Measurements from ENCODE around the gene BACH2. TPM values are rescaled to one million over a fixed set of nuclear protein-coding genes. Genes with fewer than 3 reads are reported as not detected.
"Not testable (repeated sequence)": the region's sequence is repeated elsewhere in the genome, so short reads cannot be mapped to it uniquely, and the experiment has no call there.

The BACH2 gene
- total RNA-seq, 1 experiment from 2014 or later = 3.3 TPM

DNA sequence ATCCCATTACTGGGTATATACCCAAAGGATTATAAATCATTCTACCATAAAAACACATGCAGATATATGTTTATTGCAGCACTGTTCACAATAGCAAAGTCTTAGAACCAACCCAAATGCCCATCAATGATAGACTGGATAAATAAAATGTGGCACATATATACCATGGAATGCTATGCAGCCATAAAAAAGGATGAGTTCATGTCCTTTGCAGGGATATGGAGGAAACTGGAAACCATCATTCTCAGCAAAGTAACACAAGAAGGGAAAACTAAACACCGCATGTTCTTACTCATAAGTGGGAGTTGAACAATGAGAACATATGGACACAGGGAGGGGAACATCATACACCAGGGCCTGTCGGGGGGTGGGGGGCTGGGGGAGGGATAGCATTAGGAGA is 88.0 kb downstream of the BACH2 start:
- BruUV-seq (replicated peaks); POLR2A ChIA-PET; H2AFZ ChIP-seq (ENCODE audit: low read depth, low read length, poor library complexity, severe bottlenecking); H3K9me2 ChIP-seq (ENCODE audit: insufficient read depth); H3K9me3 ChIP-seq (ENCODE audit: control insufficient read depth in 1 of 2, insufficient read depth in 1 of 2, low read depth in 1 of 2, low read length in 2 of 2); H3K4me1 ChIP-seq (ENCODE audit: control insufficient read depth in 1 of 2, insufficient read depth in 2 of 2, low read length in 2 of 2); ATAC-seq; H3K4me3 ChIP-seq (replicated peaks in 1 of 2; ENCODE audit: low read depth in 1 of 2, low read length in 2 of 2); RAD21 ChIA-PET (ENCODE audit: low non-redundant PET in 1 of 2, low total read pairs in 2 of 2, uncharacterized antibody in 2 of 2, unreplicated experiment in 2 of 2); DNase-seq (ENCODE audit: low read depth, low spot score); H3K4me2 ChIP-seq (ENCODE audit: low read length); H3K27me3 ChIP-seq (ENCODE audit: insufficient read depth, low read length); H3K27ac ChIP-seq (ENCODE audit: low read depth, low read length); H3K9ac ChIP-seq (ENCODE audit: low read length); CTCF ChIA-PET; intact Hi-C loops (cut with micrococcal nuclease); H3K79me2 ChIP-seq (ENCODE audit: insufficient read depth, low read length); H4K20me1 ChIP-seq (ENCODE audit: insufficient read depth); H3K36me3 ChIP-seq (ENCODE audit: control insufficient read depth in 1 of 2, insufficient read depth in 2 of 2, low read length in 2 of 2): not testable (repeated sequence)

DNA sequence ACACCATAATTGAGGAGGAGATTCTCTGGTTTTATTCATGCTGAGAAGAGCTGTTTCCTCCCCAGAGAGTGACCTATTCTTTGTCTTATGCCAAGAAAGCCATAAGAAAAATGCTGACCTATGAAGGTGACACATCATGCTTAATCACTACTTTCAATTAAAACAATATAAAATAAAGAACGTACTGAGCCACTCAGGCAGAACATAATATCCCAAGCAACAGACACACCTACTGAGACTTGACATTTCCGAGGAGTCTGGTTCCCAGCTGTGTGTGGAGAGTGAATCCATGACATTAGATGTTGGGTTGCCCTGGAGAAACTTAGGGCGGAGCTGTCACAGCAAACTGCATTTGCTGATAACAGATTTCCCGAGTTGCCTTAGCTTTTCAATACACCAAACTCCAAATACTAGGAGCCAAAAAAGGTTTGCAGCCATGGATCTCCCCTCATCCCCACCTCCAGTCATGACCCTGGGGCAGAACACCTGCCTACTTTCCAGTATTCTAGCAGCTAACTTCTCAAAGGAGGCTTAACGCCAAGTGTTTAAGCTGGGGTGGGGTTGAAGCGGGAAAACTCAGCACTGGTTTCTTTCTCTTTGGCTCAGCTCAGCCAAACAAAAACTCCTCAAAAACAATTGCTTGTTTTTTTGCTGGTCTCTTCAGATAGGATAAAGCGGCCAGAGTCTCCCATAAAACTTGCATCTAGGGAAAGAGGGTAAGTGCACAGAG is 92.2 kb downstream of the BACH2 start:
- Histone ChIP-seq H3K9me3 (ENCODE audit: control insufficient read depth in 1 of 2, insufficient read depth in 1 of 2, low read depth in 1 of 2, low read length in 2 of 2) (no peaks in the 10 kb centered on the region), H4K20me1 (ENCODE audit: insufficient read depth) (no peaks in the 10 kb centered on the region), H3K9me2 (ENCODE audit: insufficient read depth) (no peaks in the 10 kb centered on the region), H3K79me2 (ENCODE audit: insufficient read depth, low read length) (no peaks in the 10 kb centered on the region), H3K4me1 (ENCODE audit: control insufficient read depth in 1 of 2, insufficient read depth in 2 of 2, low read length in 2 of 2) (peaks cover 0 to 7% of the 10 kb centered on the region in 2 experiments; a peak in 1 of 4 replicates), H3K36me3 (ENCODE audit: control insufficient read depth in 1 of 2, insufficient read depth in 2 of 2, low read length in 2 of 2) (no peaks in the 10 kb centered on the region), H2AFZ (ENCODE audit: low read depth, low read length, poor library complexity, severe bottlenecking) (no peak overlapping the region), H3K4me2 (ENCODE audit: low read length) (no peak overlapping the region), H3K4me3 (replicated peaks in 1 of 2; ENCODE audit: low read depth in 1 of 2, low read length in 2 of 2) (no peak overlapping the region), H3K9ac (ENCODE audit: low read length) (no peak overlapping the region), H3K27ac (ENCODE audit: low read depth, low read length) (no peak overlapping the region), H3K27me3 (ENCODE audit: insufficient read depth, low read length) (no peaks in the 10 kb centered on the region)
- POLR2A ChIA-PET = no interaction called here
- ATAC-seq = no peak
- no peak for DNase-seq (ENCODE audit: low read depth, low spot score)
- RAD21 ChIA-PET (ENCODE audit: low non-redundant PET in 1 of 2, low total read pairs in 2 of 2, uncharacterized antibody in 2 of 2, unreplicated experiment in 2 of 2) = no interaction called here
- no TSS peak for BruUV-seq (replicated peaks)
- CTCF ChIA-PET = no interaction called here
- intact Hi-C loops (cut with micrococcal nuclease) = no loop called here
- TF ChIP-seq EZH2 (IDR thresholded peaks at IDR 0.05) = no peak
- TF ChIP-seq CEBPB (IDR thresholded peaks at IDR 0.05; ENCODE audit: low read depth) = no peak
- no peak for TF ChIP-seq ELF1 (IDR thresholded peaks at IDR 0.05; ENCODE audit: borderline replicate concordance, low read depth)
- no peak for TF ChIP-seq EZH2phosphoT487 (IDR thresholded peaks at IDR 0.05; ENCODE audit: borderline replicate concordance)
- TF ChIP-seq, protein P1, sequence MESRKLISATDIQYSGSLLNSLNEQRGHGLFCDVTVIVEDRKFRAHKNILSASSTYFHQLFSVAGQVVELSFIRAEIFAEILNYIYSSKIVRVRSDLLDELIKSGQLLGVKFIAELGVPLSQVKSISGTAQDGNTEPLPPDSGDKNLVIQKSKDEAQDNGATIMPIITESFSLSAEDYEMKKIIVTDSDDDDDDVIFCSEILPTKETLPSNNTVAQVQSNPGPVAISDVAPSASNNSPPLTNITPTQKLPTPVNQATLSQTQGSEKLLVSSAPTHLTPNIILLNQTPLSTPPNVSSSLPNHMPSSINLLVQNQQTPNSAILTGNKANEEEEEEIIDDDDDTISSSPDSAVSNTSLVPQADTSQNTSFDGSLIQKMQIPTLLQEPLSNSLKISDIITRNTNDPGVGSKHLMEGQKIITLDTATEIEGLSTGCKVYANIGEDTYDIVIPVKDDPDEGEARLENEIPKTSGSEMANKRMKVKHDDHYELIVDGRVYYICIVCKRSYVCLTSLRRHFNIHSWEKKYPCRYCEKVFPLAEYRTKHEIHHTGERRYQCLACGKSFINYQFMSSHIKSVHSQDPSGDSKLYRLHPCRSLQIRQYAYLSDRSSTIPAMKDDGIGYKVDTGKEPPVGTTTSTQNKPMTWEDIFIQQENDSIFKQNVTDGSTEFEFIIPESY (IDR thresholded peaks at IDR 0.05; ENCODE audit: extremely low read depth, insufficient replicate concordance, low read length) = no peak
- TF ChIP-seq, protein P2, sequence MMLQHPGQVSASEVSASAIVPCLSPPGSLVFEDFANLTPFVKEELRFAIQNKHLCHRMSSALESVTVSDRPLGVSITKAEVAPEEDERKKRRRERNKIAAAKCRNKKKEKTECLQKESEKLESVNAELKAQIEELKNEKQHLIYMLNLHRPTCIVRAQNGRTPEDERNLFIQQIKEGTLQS (IDR thresholded peaks at IDR 0.05) = no peak
- no peak for TF ChIP-seq ZFX (IDR thresholded peaks at IDR 0.05)
- no peak for TF ChIP-seq POLR2AphosphoS5 (IDR thresholded peaks at IDR 0.05; ENCODE audit: low read depth, low read length)
- TF ChIP-seq, protein P3, sequence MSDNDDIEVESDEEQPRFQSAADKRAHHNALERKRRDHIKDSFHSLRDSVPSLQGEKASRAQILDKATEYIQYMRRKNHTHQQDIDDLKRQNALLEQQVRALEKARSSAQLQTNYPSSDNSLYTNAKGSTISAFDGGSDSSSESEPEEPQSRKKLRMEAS (IDR thresholded peaks at IDR 0.05) = no peak
- TF ChIP-seq SP1 (IDR thresholded peaks at IDR 0.05; ENCODE audit: low read depth) = no peak
- no peak for TF ChIP-seq SIN3A (IDR thresholded peaks at IDR 0.05; ENCODE audit: low read depth)
- TF ChIP-seq JUND (IDR thresholded peaks at IDR 0.05) = no peak
- no peak for TF ChIP-seq POLR2A (IDR thresholded peaks at IDR 0.05; ENCODE audit: borderline replicate concordance, extremely low read depth, insufficient read depth, insufficient read length)
- no peak for TF ChIP-seq SRF (IDR thresholded peaks at IDR 0.05; ENCODE audit: low read depth)
- TF ChIP-seq, protein P4, sequence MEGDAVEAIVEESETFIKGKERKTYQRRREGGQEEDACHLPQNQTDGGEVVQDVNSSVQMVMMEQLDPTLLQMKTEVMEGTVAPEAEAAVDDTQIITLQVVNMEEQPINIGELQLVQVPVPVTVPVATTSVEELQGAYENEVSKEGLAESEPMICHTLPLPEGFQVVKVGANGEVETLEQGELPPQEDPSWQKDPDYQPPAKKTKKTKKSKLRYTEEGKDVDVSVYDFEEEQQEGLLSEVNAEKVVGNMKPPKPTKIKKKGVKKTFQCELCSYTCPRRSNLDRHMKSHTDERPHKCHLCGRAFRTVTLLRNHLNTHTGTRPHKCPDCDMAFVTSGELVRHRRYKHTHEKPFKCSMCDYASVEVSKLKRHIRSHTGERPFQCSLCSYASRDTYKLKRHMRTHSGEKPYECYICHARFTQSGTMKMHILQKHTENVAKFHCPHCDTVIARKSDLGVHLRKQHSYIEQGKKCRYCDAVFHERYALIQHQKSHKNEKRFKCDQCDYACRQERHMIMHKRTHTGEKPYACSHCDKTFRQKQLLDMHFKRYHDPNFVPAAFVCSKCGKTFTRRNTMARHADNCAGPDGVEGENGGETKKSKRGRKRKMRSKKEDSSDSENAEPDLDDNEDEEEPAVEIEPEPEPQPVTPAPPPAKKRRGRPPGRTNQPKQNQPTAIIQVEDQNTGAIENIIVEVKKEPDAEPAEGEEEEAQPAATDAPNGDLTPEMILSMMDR (IDR thresholded peaks at IDR 0.05 in 2 of 3, conservative IDR thresholded peaks at IDR 0.05 in 1 of 3; ENCODE audit: borderline replicate concordance in 1 of 3, insufficient read depth in 1 of 3, low read depth in 2 of 3, low read length in 2 of 3) = no peak

Measured in HCT116 (cell line).